ENCODE measurements around the gene SLC46A1. TPM values are rescaled to one million over a fixed set of nuclear protein-coding genes. Genes with fewer than 3 reads are reported as not detected.

SLC46A1 gene
- total and polyA plus RNA-seq, 2 of the 13 experiments (the other 11 are each of a cell fraction or from before 2014, with no cell fraction given) = 19.6 to 22.6 TPM

GRCh38 chr17:28368306-28368831 lies 37.6 kb downstream of the SLC46A1 start (continued):
- no peak for TF ChIP-seq ZNF672 (CRISPR knock-in tag; IDR thresholded peaks at IDR 0.05)
- TF ChIP-seq ZNF264 (CRISPR knock-in tag; IDR thresholded peaks at IDR 0.05) = peak; percentile 89
- TF ChIP-seq ZBTB26 (CRISPR knock-in tag; IDR thresholded peaks at IDR 0.05; ENCODE audit: borderline replicate concordance) = no peak
- TF ChIP-seq CEBPZ (IDR thresholded peaks at IDR 0.05; ENCODE audit: low read length) = no peak
- TF ChIP-seq ZNF773 (CRISPR knock-in tag; IDR thresholded peaks at IDR 0.05; ENCODE audit: borderline replicate concordance) = no peak
- TF ChIP-seq, protein P1, sequence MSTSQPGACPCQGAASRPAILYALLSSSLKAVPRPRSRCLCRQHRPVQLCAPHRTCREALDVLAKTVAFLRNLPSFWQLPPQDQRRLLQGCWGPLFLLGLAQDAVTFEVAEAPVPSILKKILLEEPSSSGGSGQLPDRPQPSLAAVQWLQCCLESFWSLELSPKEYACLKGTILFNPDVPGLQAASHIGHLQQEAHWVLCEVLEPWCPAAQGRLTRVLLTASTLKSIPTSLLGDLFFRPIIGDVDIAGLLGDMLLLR (CRISPR knock-in tag; IDR thresholded peaks at IDR 0.05) = no peak
- no peak for TF ChIP-seq ZNF432 (CRISPR knock-in tag; IDR thresholded peaks at IDR 0.05; ENCODE audit: borderline replicate concordance)
- TF ChIP-seq ESRRA (CRISPR knock-in tag; IDR thresholded peaks at IDR 0.05; ENCODE audit: low read depth) = peak; percentile 95
- 0 out of 2 replicates have a peak, but pooled peaks have one; percentile 46 for TF ChIP-seq ZNF441 (CRISPR knock-in tag; IDR thresholded peaks at IDR 0.05; ENCODE audit: borderline replicate concordance)
- TF ChIP-seq BORCS8-MEF2B (CRISPR knock-in tag; IDR thresholded peaks at IDR 0.05) = no peak; the same call in 1 of the 2 replicates
- TF ChIP-seq ZBTB7B (CRISPR knock-in tag; IDR thresholded peaks at IDR 0.05) = peak; percentile 97
- TF ChIP-seq PHB2 (IDR thresholded peaks at IDR 0.05; ENCODE audit: partially characterized antibody) = no peak
- peak; percentile 93; the same call in 1 of the 2 replicates for TF ChIP-seq MIER3 (CRISPR knock-in tag; IDR thresholded peaks at IDR 0.05; ENCODE audit: borderline replicate concordance)
- TF ChIP-seq KDM5A (IDR thresholded peaks at IDR 0.05; ENCODE audit: borderline replicate concordance, low read length) = no peak
- peak; percentile 87 for TF ChIP-seq ISL2 (CRISPR knock-in tag; IDR thresholded peaks at IDR 0.05)
- peak; percentile 66; the same call in 1 of the 2 replicates for TF ChIP-seq FOXJ3 (CRISPR knock-in tag; IDR thresholded peaks at IDR 0.05; ENCODE audit: borderline replicate concordance)
- TF ChIP-seq TARDBP (CRISPR knock-in tag; IDR thresholded peaks at IDR 0.05) = peak; percentile 91
- TF ChIP-seq MED1 (CRISPR knock-in tag; IDR thresholded peaks at IDR 0.05) = peak; percentile 95
- no peak for TF ChIP-seq ZNF615 (CRISPR knock-in tag; IDR thresholded peaks at IDR 0.05; ENCODE audit: borderline replicate concordance)
- TF ChIP-seq SP4 (CRISPR knock-in tag; IDR thresholded peaks at IDR 0.05) = peak; percentile 84
- TF ChIP-seq NR1H2 (CRISPR knock-in tag; IDR thresholded peaks at IDR 0.05; ENCODE audit: borderline replicate concordance, low read depth) = no peak
- TF ChIP-seq ZBTB1 (CRISPR knock-in tag; IDR thresholded peaks at IDR 0.05; ENCODE audit: borderline replicate concordance) = no peak
- no peak for TF ChIP-seq TEAD2 (CRISPR knock-in tag; IDR thresholded peaks at IDR 0.05)
- TF ChIP-seq RXRA (CRISPR knock-in tag; IDR thresholded peaks at IDR 0.05) = peak; percentile 89; the same call in 1 of the 2 replicates
- TF ChIP-seq JUND (CRISPR knock-in tag; IDR thresholded peaks at IDR 0.05) = peak; percentile 59; the same call in 1 of the 2 replicates
- 0 out of 2 replicates have a peak, but pooled peaks have one; percentile 35 for TF ChIP-seq NKX3-1 (CRISPR knock-in tag; IDR thresholded peaks at IDR 0.05)
- no peak for TF ChIP-seq ZNF496 (CRISPR knock-in tag; IDR thresholded peaks at IDR 0.05; ENCODE audit: insufficient replicate concordance)
- peak; percentile 64 for TF ChIP-seq CBX1 (IDR thresholded peaks at IDR 0.05; ENCODE audit: low read depth)
- TF ChIP-seq TGIF2 (CRISPR knock-in tag; IDR thresholded peaks at IDR 0.05) = peak; percentile 48; the same call in 1 of the 2 replicates
